HG02571 (cell line): ENCODE results near the gene HIGD1C.
"Not testable (repeated sequence)": the region's sequence is repeated elsewhere in the genome, so short reads cannot be mapped to it uniquely, and the experiment has no call there.

ENCODE experiments used
- ATAC-seq: cut with Tn5 transposase; IDR thresholded peaks from one replicate; pipeline ENCODE4 v1.9.1; 2021; ENCODE audit warnings: mild to moderate bottlenecking, moderate library complexity; ENCODE audit not compliant: unreplicated experiment

HIGD1C gene

DNA sequence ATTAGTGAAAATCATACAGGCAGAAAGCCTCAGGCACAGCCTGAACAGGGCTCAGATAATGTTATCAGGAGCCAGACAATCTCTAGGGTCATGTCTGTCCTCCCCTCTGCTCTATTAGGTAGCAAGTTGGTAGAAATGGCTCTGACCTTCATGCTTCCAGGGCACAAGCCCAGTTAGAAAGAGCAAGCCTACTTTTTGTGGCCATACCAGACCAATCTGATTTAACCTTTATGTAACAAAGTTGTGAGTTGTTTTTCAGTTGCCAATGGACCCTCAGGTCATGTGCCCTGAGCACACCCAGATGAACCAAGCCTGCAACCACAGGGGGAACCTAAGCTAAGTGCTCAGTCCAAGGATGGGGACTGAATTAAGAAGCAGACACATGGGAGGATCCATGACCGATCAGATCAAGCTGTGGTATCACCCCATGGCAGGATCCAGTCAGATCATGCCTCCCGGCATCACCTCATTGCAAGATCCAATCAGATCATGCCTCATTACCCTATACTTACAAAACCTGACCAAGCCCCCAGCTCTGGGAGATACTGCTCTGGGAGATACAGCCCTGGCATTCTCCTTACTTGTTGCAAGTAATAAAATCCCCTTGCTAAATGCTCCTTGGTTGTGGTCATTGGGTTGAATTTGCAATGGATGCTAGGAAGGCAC, 18.8 kb upstream of the HIGD1C start:
- ATAC-seq = no peak

- no peak for ATAC-seq
Observed at GRCh38 chr12:50934371-50934851, 17.9 kb upstream of the HIGD1C start.

DNA sequence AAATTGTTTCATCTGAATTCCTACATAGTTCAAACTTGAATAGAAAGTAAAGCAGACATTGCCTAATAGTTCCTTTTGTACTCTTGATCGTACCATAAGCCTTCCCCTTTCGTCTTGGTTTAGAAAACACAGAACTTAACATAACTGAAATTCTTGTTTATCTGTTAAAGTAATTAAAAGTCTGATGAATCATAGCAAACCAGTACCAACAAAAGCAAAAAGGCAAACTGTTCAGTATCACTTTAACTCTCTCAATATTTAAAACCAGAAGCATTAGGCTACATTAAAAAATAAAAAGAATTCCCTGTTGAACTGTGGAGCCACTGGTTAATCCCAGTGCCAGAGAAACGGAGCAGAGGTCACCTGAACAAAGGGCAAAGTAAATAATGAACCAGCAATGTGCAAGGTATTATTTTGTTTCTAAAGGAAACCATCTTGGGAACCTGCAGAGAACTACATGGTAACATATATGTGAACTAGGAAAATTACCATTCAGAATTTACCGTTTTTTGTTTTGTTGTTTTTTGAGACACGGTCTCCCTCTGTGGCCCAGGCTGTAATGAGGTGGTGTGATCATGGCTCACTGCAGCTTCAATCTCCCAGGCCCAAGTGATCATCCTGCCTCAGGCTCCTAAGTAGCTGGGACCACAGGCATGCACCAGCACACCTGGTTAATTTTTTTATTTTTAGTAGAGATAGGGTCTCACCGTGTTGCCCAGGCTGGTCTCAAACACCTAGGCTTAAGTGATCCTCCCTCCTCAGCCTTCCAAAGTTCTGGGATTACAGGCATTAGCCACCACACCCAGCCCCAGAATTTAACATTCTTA, 17.1 kb upstream of the HIGD1C start:
- ATAC-seq = no peak

GRCh38 chr12:50936821-50937530, 15.4 kb upstream of the HIGD1C start:
- ATAC-seq = no peak

DNA sequence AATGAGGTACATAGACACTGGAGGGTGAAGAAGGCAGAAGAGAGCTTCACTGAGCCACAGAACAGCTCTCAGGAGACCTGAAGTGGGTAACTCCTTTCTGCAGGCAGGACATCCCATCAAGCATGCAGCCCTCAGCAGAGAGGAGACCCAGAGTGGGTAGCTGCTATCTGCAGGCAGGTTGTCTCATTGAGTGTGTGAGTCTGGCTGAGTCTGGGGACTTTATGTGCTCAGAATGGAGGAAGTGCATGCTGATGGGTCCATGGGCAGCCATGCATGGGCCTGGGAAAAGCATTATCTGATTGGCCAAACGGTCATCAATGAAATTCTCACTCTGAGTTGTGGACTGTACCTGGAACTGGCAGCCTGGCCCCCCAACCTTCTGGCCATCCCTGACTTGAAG, 14.7 kb upstream of the HIGD1C start:
- ATAC-seq = no peak

- ATAC-seq = no peak
Observed at GRCh38 chr12:50947933-50948626, 4.3 kb upstream of the HIGD1C start.

GRCh38 chr12:50948798-50949197, 3.5 kb upstream of the HIGD1C start:
- ATAC-seq = no peak

DNA sequence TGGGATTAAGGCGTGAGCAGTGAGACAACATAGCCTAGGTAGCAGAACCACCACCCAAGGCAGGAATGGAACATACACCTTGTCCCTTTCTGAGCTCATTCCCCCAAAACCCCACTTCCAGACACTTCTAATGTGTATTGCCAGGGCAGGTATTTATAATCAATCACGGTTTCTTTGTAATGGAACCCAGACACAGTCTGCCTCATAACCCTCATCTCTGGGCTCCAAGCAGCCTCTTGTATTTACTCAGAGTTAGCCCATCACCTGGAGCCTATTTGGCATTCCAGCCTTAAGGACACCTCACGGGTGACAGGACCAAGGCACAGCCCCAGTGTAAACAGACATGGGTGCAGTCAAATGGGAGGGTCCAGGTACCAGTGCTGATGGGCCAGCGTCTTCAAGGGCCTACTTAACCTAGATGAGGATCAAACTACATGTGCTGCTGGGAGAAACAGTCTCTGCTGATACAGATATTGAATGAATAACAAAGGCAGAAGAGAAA, 2.5 kb upstream of the HIGD1C start:
- no peak for ATAC-seq

DNA sequence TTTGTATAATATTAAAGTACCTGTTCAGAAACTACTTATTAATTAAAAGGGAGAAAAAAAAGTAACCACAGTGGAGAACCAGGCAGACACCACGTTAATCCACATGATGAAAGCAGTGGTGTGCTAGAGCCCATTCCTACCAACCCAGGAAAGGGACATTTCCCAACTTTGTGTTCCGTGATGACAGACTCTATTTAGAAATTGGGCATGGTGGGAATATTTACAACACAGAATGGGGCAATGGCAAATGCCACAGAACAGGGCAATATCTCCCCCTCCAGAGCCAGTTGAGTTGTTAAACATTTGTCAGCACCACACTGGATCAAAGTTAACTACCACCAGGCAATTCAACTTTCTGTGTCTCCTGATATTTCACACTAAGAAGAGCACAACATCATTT, 1.2 kb upstream of the HIGD1C start:
- ATAC-seq = no peak

- no peak for ATAC-seq
Observed at GRCh38 chr12:50953047-50953446, 703 bp downstream of the HIGD1C start.

- ATAC-seq = not testable (repeated sequence)
Observed at GRCh38 chr12:50954789-50955188, 2.4 kb downstream of the HIGD1C start.

- ATAC-seq = no peak
Observed at GRCh38 chr12:50955288-50955687, 2.9 kb downstream of the HIGD1C start.

- no peak for ATAC-seq
Observed at GRCh38 chr12:50955697-50956096, 3.4 kb downstream of the HIGD1C start.

- ATAC-seq = no peak
Observed at GRCh38 chr12:50960130-50960529, 7.8 kb downstream of the HIGD1C start.

- ATAC-seq = no peak
Observed at GRCh38 chr12:50961708-50962107, 9.4 kb downstream of the HIGD1C start.

GRCh38 chr12:50964432-50964831, 12.1 kb downstream of the HIGD1C start:
- no peak for ATAC-seq

- ATAC-seq = no peak
Observed at GRCh38 chr12:50971946-50972345, 19.6 kb downstream of the HIGD1C start.

DNA sequence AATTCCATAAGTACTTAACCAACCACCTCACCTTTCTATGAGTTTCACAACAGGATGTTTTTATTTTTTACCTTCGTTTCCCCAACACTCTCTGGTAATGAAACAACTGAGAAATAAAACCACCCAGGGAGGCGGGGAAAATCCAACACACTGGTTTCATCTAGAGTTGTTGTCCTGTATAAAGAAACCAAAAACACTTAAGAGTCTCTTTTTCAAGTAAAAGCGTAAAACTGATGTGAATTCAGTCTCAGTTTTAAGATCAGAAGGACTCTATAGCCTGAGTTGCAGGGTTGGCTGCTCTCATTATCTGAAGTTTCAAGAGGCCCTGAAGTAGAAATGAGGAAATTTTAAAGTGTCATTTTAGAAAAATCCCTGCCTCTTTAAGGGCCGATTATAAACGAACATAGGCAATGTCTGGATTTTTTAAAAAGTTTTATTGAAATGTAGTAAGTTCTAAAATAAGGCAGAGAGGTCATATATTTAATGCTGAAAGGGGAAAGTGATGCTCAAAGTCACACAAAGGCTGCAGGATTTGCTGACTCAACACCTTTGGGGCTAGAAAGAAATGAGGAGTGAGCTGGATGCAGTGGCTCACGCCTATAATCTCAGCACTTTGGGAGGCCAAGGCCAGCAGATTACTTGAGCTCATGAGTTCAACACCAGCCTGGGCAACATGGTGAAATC, 27.2 kb downstream of the HIGD1C start:
- no peak for ATAC-seq

DNA sequence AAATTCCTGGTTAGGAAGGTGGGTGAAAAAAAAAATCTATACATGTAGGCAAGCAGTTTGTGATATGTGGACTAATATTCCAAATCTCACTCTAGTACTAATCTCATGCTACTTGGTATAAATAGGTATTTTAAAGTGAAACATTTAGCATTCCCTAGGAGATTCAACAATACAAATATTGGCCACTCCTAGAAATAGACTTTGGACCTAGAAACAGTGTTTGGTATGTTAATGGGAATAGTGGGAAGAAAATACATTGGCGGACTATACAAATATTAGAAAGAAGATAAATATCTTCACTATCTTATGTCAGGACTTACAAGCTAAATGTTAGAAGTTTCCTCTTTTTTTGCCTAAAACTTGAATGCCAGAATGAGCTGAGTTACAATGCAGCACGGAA, 28.2 kb downstream of the HIGD1C start:
- no peak for ATAC-seq
